Panc1 (cell line): ENCODE measurements around the gene CEP162. TPM values are rescaled to one million over a fixed set of nuclear protein-coding genes. Genes with fewer than 3 reads are reported as not detected.
"Not testable (repeated sequence)": the region's sequence is repeated elsewhere in the genome, so short reads cannot be mapped to it uniquely, and the experiment has no call there.

ENCODE experiments used
- ATAC-seq: fragments of 200-7000 bp; cut with Tn5 transposase; 2 replicates; pipeline ENCODE4 v1.9.1; 2020; ENCODE audit warnings: mild to moderate bottlenecking, moderate library complexity
- BruUV-seq: library from RNA; stranded (reverse); fragments of 400-500 nt; replicated peaks from 2 replicates; lab custom pipeline; 2021; lab: Mats Ljungman, UMichigan
- CTCF ChIA-PET: fragments of 300-600 bp; sonication (Branson Sonifier 250); formaldehyde crosslinking; loops from one replicate; lab custom pipeline; 2022; ENCODE audit warnings: antibody characterized with exemption; lab: Charles Lee
- POLR2A ChIA-PET: fragments of 300-600 bp; sonication (Branson Sonifier 250); formaldehyde crosslinking; loops from one replicate; lab custom pipeline; 2022; ENCODE audit warnings: antibody characterized with exemption; lab: Charles Lee
- DNase-seq: peaks from one replicate; pipeline ENCODE4 v3.0.0-alpha.2; 2010; ENCODE audit warnings: low read depth, low spot score
- H3K27ac ChIP-seq: 2 replicates; pipeline ENCODE4 v1.5.1; 2011; ENCODE audit warnings: mild to moderate bottlenecking, low read length, inconsistent platforms
- H3K27me3 ChIP-seq: fragments of 200-500 bp; sonication (Bioruptor generic); 2 replicates; pipeline ENCODE4 v1.6.0; 2014; ENCODE audit warnings: low read length, inconsistent platforms; ENCODE audit not compliant: control insufficient read depth, insufficient read depth
- H3K36me3 ChIP-seq: fragments of 200-500 bp; sonication (Bioruptor generic); 2 replicates; pipeline ENCODE4 v1.5.1; 2014; ENCODE audit warnings: inconsistent platforms, mild to moderate bottlenecking, low read length, moderate library complexity; ENCODE audit not compliant: control insufficient read depth, insufficient read depth
- H3K4me1 ChIP-seq: 2 replicates; pipeline ENCODE4 v1.5.1; 2011; ENCODE audit warnings: inconsistent platforms, mild to moderate bottlenecking, low read length, moderate library complexity; ENCODE audit not compliant: control insufficient read depth, insufficient read depth
- H3K4me3 ChIP-seq, 2 experiments: 2 replicates each; pipeline ENCODE4 v1.5.1; 2011 to 2012; ENCODE audit warnings: low read depth in 2 of 2, low read length in 2 of 2, mild to moderate bottlenecking in 2 of 2, inconsistent platforms in 1 of 2, moderate library complexity in 1 of 2
- H3K9me3 ChIP-seq: fragments of 200-500 bp; sonication (Bioruptor generic); 2 replicates; pipeline ENCODE4 v1.5.1; 2014; ENCODE audit warnings: low read depth, mild to moderate bottlenecking, inconsistent platforms, low read length, moderate library complexity; ENCODE audit not compliant: control insufficient read depth, insufficient read depth
- CTCF ChIP-seq: fragments of 450-650 bp; IDR thresholded peaks from 2 replicates; pipeline ENCODE4 v1.5.1; 2017; ENCODE audit warnings: mild to moderate bottlenecking
- POLR2AphosphoS5 ChIP-seq: IDR thresholded peaks from 2 replicates; pipeline ENCODE4 v1.6.1; 2012; ENCODE audit warnings: mild to moderate bottlenecking, low read depth, low read length, moderate library complexity
- SIN3A ChIP-seq: IDR thresholded peaks from 2 replicates; pipeline ENCODE4 v1.6.1; 2012; ENCODE audit warnings: low read depth, mild to moderate bottlenecking, low read length, moderate library complexity, borderline replicate concordance; ENCODE audit not compliant: insufficient read depth
- TCF7L2 ChIP-seq: IDR thresholded peaks from 2 replicates; pipeline ENCODE4 v1.6.1; 2011; ENCODE audit warnings: mild to moderate bottlenecking, low read depth, low read length, inconsistent platforms
- in situ Hi-C: cut with HindIII; loops from 2 replicates; pipeline ENCODE4 v1.10.0; 2016; ENCODE audit warnings: low sequenced_read_pairs, low pct_unique_long_range_greater_than_20kb
- intact Hi-C: fragments of 100-400 bp; cut with micrococcal nuclease; formaldehyde crosslinking; loops from one replicate; pipeline ENCODE4 v1.10.0; 2022; ENCODE audit not compliant: unreplicated experiment
- total RNA-seq: library from RNA; stranded (reverse); gene quantifications from one replicate; pipeline ENCODE4 v1.2.1, GENCODE V29; 2021; ENCODE audit not compliant: unreplicated experiment
- TF ChIP-seq, protein P1 (sequence below), 2 experiments: IDR thresholded peaks; 2 replicates each; pipeline ENCODE4 v1.6.1; 2011 to 2012; ENCODE audit warnings: low read depth in 2 of 2, control low read depth in 1 of 2, low read length in 1 of 2, mild to moderate bottlenecking in 1 of 2, moderate library complexity in 1 of 2; ENCODE audit not compliant: insufficient read depth in 1 of 2

CEP162 gene
- total RNA-seq, 1 experiment from 2014 or later = 5.3 TPM

- H3K36me3 ChIP-seq = peaks cover 2% of the 10 kb centered on the region; the same call in 1 of the 2 replicates
- POLR2A ChIA-PET = interaction anchor here (0.7 kb wide), 1 partner anchor 466 kb away, joined by 3 read pairs; no protein-coding TSS in a partner anchor
- ATAC-seq (peak; percentile 76), DNase-seq (peak; percentile 66)
- no peak overlapping the region for H3K4me3 ChIP-seq
- no peaks in the 10 kb centered on the region for H3K27me3 ChIP-seq
- H3K27ac ChIP-seq = no peak overlapping the region
- CTCF ChIA-PET = no interaction called here
- no peaks in the 10 kb centered on the region for H3K4me1 ChIP-seq
- no TSS peak for BruUV-seq
- intact Hi-C loops = no loop called here
- no peaks in the 10 kb centered on the region for H3K9me3 ChIP-seq
- in situ Hi-C loops = no loop called here
- TF ChIP-seq TCF7L2 = no peak
- TF ChIP-seq CTCF = no peak
- no peak for TF ChIP-seq SIN3A
- TF ChIP-seq POLR2AphosphoS5 = no peak
- TF ChIP-seq, protein P1, sequence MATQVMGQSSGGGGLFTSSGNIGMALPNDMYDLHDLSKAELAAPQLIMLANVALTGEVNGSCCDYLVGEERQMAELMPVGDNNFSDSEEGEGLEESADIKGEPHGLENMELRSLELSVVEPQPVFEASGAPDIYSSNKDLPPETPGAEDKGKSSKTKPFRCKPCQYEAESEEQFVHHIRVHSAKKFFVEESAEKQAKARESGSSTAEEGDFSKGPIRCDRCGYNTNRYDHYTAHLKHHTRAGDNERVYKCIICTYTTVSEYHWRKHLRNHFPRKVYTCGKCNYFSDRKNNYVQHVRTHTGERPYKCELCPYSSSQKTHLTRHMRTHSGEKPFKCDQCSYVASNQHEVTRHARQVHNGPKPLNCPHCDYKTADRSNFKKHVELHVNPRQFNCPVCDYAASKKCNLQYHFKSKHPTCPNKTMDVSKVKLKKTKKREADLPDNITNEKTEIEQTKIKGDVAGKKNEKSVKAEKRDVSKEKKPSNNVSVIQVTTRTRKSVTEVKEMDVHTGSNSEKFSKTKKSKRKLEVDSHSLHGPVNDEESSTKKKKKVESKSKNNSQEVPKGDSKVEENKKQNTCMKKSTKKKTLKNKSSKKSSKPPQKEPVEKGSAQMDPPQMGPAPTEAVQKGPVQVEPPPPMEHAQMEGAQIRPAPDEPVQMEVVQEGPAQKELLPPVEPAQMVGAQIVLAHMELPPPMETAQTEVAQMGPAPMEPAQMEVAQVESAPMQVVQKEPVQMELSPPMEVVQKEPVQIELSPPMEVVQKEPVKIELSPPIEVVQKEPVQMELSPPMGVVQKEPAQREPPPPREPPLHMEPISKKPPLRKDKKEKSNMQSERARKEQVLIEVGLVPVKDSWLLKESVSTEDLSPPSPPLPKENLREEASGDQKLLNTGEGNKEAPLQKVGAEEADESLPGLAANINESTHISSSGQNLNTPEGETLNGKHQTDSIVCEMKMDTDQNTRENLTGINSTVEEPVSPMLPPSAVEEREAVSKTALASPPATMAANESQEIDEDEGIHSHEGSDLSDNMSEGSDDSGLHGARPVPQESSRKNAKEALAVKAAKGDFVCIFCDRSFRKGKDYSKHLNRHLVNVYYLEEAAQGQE (IDR thresholded peaks at IDR 0.05; ENCODE audit: insufficient read depth in 1 of 2, low read depth in 2 of 2, low read length in 1 of 2) = no peak
Observed at GRCh38 chr6:84193114-84193708, 34.2 kb downstream of the CEP162 start.

DNA sequence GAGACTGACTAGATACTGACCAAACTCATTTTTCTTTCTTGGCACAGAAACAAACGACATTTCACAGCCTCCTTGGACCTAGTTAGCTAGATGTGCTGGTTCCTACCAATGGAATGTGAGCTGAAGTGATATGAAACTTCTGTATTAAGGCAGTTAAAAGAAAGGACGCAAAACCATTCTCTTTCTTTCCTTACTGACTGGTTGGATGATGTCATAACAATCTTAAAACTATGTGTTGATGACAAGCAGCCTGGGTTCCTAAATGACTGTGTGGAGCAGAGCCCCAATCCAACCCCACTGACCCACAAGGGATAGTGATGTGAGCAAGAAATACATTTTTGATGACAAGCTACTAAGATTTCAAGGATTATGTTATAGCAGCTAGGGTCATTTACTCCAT lies 35.6 kb downstream of the CEP162 start:
- ATAC-seq (no peak), DNase-seq (no peak)
- no TSS peak for BruUV-seq
- no peaks in the 10 kb centered on the region for H3K4me1 ChIP-seq
- CTCF ChIA-PET = no interaction called here
- H3K9me3 ChIP-seq = no peaks in the 10 kb centered on the region
- H3K27ac ChIP-seq = no peak overlapping the region
- in situ Hi-C loops = no loop called here
- POLR2A ChIA-PET = no interaction called here
- H3K27me3 ChIP-seq = no peaks in the 10 kb centered on the region
- TF ChIP-seq SIN3A = no peak
- no peak for TF ChIP-seq CTCF
- TF ChIP-seq POLR2AphosphoS5 = no peak
- TF ChIP-seq TCF7L2 = no peak
- TF ChIP-seq, protein P1 (IDR thresholded peaks at IDR 0.05; ENCODE audit: insufficient read depth in 1 of 2, low read depth in 2 of 2, low read length in 1 of 2) = no peak
- intact Hi-C loops = no loop called here
- peaks cover 2% of the 10 kb centered on the region; the same call in 1 of the 2 replicates for H3K36me3 ChIP-seq
- no peak overlapping the region for H3K4me3 ChIP-seq

GRCh38 chr6:84189356-84189755 lies 38.1 kb downstream of the CEP162 start:
- H3K4me1 ChIP-seq, intact Hi-C loops, H3K36me3 ChIP-seq, POLR2A ChIA-PET, DNase-seq, H3K27ac ChIP-seq, BruUV-seq, ATAC-seq, in situ Hi-C loops, H3K9me3 ChIP-seq, H3K27me3 ChIP-seq, H3K4me3 ChIP-seq, CTCF ChIA-PET: not testable (repeated sequence)
